Motor neuron (in vitro differentiated cells): ENCODE results near the gene PTPRU. TPM values are rescaled to one million over a fixed set of nuclear protein-coding genes. Genes with fewer than 3 reads are reported as not detected.
A peak's percentile ranks its signal among the peaks of the same experiment; 100 is the strongest.

Experiments
- ATAC-seq, 8 experiments: fragments of 200-7000 bp; cut with Tn5 transposase; replicated peaks in 6 of 8; 2 replicates each; pipeline ENCODE4 v1.8.0; 2021; ENCODE audit warnings: mild to moderate bottlenecking in 8 of 8, moderate library complexity in 8 of 8
- H3K27ac ChIP-seq, 2 donors: fragments of 250-450 bp; sonication (Bioruptor Pico); 2 replicates each; pipeline ENCODE4 v1.9.0; 2021; ENCODE audit warnings: antibody characterized with exemption in 2 of 2, mild to moderate bottlenecking in 2 of 2, moderate library complexity in 1 of 2
- H3K4me1 ChIP-seq, 2 donors: fragments of 250-450 bp; sonication (Bioruptor Pico); replicated peaks in 1 of 2; 2 replicates each; pipeline ENCODE4 v1.6.1; 2021; ENCODE audit warnings: antibody characterized with exemption in 2 of 2, mild to moderate bottlenecking in 2 of 2, moderate library complexity in 1 of 2
- H3K4me3 ChIP-seq, 5 donors: fragments of 250-450 bp; sonication (Bioruptor Pico); 2 replicates each; pipeline ENCODE4 v1.9.0; 2021; ENCODE audit warnings: antibody characterized with exemption in 5 of 5, mild to moderate bottlenecking in 5 of 5, moderate library complexity in 4 of 5
- WGBS, 10 experiments: fragments of 450-650 bp; shearing (Covaris generic); methylation state at CpG; one replicate each; pipeline ENCODE4 v1.0.0; 2022; 5-methylcytosine and 5-hydroxymethylcytosine counted together
- in situ Hi-C, 9 experiments: fragments of 400-800 bp; cut with MboI; loops; one replicate each; pipeline ENCODE4 v1.15.0; 2021; ENCODE audit warnings: low sequenced_read_pairs in 9 of 9, low pct_unique_long_range_greater_than_20kb in 2 of 9; ENCODE audit not compliant: unreplicated experiment in 9 of 9
- total RNA-seq, 8 experiments: library from RNA; unstranded; fragments of 300-600 nt; gene quantifications; 2 replicates each; pipeline versions ENCODE4 v1.2.3 to v1.2.4, GENCODE V29; 2022

PTPRU gene
- total RNA-seq, 8 experiments from 2014 or later = 1.2 to 44.8 (median 15.2) TPM

GRCh38 chr1:29318724-29319123, 82.4 kb downstream of the PTPRU start:
- WGBS, 10 experiments = 94 to 97% methylated on average over 3 to 6 of the region's 10 CpGs; no CpG with 5 or more reads in 8 of the 10 experiments
- Histone ChIP-seq H3K27ac (no peak overlapping the region), H3K4me3 (no peak overlapping the region), H3K4me1 (no peaks in the 10 kb centered on the region)
- in situ Hi-C loops = no loop called here
- no peak for ATAC-seq

DNA sequence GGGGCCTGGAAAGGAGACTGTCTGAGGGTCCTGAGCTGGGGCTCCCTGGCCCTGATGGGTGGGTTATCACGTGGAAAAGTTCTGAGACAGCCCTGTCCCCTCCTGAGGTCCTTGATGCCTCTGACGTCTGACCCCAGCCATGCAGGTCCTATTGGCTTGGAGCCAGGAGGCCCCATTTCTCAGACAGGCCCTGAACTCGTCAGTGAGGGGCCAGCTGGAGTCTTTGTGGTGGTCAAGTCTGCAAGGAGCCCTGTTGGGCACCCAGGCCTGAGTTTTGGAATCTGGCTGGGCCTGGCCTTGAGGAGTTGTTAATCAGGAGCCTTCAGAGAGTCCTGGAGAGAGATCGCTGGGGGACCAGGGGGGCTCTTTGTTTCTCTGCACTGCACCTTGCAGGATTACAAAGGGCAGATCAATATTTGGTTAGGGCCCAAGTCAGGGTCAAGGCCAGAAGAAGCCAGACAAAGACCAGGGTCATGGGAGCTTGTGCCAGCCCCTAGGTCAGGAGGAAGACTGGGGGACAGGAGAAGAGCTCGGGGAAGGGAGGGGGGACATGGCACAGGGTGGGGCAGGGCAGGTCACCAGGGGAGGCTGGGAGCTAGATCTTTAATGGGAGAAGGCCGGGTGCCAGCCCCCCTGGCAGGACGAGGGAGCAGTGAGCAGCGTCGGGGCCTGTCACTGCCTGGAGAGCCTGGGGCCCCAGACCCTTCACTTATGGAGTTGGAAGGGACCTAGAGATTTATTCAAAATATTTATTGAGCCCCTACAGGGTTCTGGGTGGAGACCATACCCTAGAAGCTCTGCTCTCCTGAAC, 83.2 kb downstream of the PTPRU start:
- no peaks in the 10 kb centered on the region for H3K4me1 ChIP-seq
- no peak for ATAC-seq
- no peak overlapping the region for H3K4me3 ChIP-seq
- no peak overlapping the region for H3K27ac ChIP-seq
- 52 to 100% (median 83%) methylated on average over 1 to 5 of the region's 9 CpGs; no CpG with 5 or more reads in 6 of the 10 experiments for WGBS, 10 experiments
- in situ Hi-C loops = no loop called here

- in situ Hi-C loops = no loop called here
- Histone ChIP-seq H3K27ac (no peak overlapping the region), H3K4me1 (no peaks in the 10 kb centered on the region), H3K4me3 (no peak overlapping the region)
- ATAC-seq = no peak
- WGBS, 10 experiments = 80 to 97% (median 94%) methylated on average over 1 to 16 of the region's 21 CpGs; no CpG with 5 or more reads in 4 of the 10 experiments
Observed at GRCh38 chr1:29320156-29320940, 84.0 kb downstream of the PTPRU start.

GRCh38 chr1:29321176-29321575, 84.9 kb downstream of the PTPRU start:
- WGBS, 10 experiments = 0 to 100% (median 83%) methylated on average over 1 to 2 of the region's 2 CpGs; no CpG with 5 or more reads in 3 of the 10 experiments
- H3K27ac ChIP-seq = no peak overlapping the region
- ATAC-seq = no peak
- no peaks in the 10 kb centered on the region for H3K4me1 ChIP-seq
- no peak overlapping the region for H3K4me3 ChIP-seq
- in situ Hi-C loops = no loop called here

- no peak for ATAC-seq
- no peaks in the 10 kb centered on the region for H3K4me1 ChIP-seq
- no peak overlapping the region for H3K27ac ChIP-seq
Observed at GRCh38 chr1:29322147-29322694, 85.9 kb downstream of the PTPRU start.

DNA sequence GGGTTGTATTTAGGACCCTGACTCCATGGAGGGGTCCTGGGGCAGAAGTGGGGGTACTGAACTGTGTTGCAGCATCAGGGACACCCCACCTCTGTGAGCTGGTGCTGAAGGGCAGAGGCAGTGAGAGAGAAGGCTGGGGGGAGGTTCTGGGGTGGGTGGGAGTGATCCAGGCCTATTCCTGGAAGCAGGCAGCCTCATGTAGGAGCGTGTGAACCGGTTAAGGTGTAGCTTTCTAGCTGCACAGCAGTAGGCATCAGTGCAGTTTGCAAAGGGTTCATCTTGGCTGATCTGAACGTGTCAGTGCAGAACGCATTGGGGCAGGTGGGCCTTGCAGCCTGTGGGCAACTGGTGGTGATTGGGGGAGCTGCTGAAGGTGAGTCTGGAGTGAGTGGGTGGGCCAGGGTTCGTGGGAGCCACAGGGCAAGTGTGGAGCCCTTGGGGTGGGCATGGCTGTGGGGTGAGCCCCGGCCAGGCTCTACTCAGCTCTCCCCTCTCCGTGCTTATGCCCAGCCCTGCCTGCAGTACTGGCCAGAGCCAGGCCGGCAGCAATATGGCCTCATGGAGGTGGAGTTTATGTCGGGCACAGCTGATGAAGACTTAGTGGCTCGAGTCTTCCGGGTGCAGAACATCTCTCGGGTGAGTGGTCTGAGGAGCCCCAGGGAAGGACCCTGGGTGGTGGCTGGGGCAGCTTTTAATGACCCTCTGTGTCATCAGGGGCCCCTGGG, 86.7 kb downstream of the PTPRU start:
- Histone ChIP-seq H3K4me3 (no peak overlapping the region), H3K27ac (no peak overlapping the region), H3K4me1 (peaks cover 0 to 2% of the 10 kb centered on the region in 2 donors)
- WGBS, 10 experiments = 40 to 93% (median 70%) methylated on average over 1 to 9 of the region's 12 CpGs; no CpG with 5 or more reads in 6 of the 10 experiments
- ATAC-seq = no peak
- in situ Hi-C loops = no loop called here

More at GRCh38 chr1:29322147-29322694, 85.9 kb downstream of the PTPRU start:
- in situ Hi-C loops = no loop called here
- H3K4me3 ChIP-seq = no peak overlapping the region
- WGBS, 10 experiments = 20 to 100% (median 93%) methylated on average over 1 to 7 of the region's 8 CpGs; no CpG with 5 or more reads in 3 of the 10 experiments

DNA sequence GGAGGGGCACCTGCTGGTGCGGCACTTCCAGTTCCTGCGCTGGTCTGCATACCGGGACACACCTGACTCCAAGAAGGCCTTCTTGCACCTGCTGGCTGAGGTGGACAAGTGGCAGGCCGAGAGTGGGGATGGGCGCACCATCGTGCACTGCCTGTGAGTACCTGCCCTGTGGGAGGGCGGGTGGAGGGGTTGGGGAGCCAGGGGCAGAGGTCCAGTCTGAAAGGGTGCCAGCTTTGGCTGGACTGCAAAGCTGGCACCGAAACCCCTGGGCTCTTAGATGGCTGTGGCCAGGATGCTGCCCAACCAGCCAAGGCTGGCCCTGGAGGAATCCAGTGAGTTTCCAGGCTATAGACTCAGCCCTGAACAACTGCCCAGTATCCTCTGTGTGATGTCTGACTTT, 87.3 kb downstream of the PTPRU start:
- Histone ChIP-seq H3K4me3 (no peak overlapping the region), H3K4me1 (peaks cover 4 to 8% of the 10 kb centered on the region in 2 donors), H3K27ac (no peak overlapping the region)
- in situ Hi-C loops = no loop called here
- no peak for ATAC-seq
- 95 to 100% methylated on average over 1 to 4 of the region's 8 CpGs; no CpG with 5 or more reads in 8 of the 10 experiments for WGBS, 10 experiments

GRCh38 chr1:29324202-29324601, 87.9 kb downstream of the PTPRU start:
- no peak for ATAC-seq
- in situ Hi-C loops = no loop called here
- WGBS, 10 experiments = 20 to 100% (median 86%) methylated on average over 1 to 7 of the region's 10 CpGs; no CpG with 5 or more reads in 2 of the 10 experiments
- Histone ChIP-seq H3K27ac (no peak overlapping the region), H3K4me1 (peaks cover 8 to 13% of the 10 kb centered on the region in 2 donors), H3K4me3 (no peak overlapping the region)

GRCh38 chr1:29324771-29325351, 88.5 kb downstream of the PTPRU start:
- H3K27ac ChIP-seq = no peak overlapping the region
- ATAC-seq = peak in 7 of 8 experiments; percentile 17 to 78 (median 60)
- 20 to 100% (median 54%) methylated on average over 2 to 11 of the region's 19 CpGs; no CpG with 5 or more reads in 6 of the 10 experiments for WGBS, 10 experiments
- H3K4me1 ChIP-seq = peaks cover 8 to 17% of the 10 kb centered on the region in 2 donors
- in situ Hi-C loops = no loop called here
- no peak overlapping the region for H3K4me3 ChIP-seq

- H3K4me3 ChIP-seq = no peak overlapping the region
- H3K4me1 ChIP-seq = peaks cover 8 to 17% of the 10 kb centered on the region in 2 donors
- H3K27ac ChIP-seq = no peak overlapping the region
- in situ Hi-C loops = no loop called here
- 80 to 90% (median 85%) methylated on average over 1 to 2 of the region's 4 CpGs; no CpG with 5 or more reads in 6 of the 10 experiments for WGBS, 10 experiments
- no peak for ATAC-seq
Observed at GRCh38 chr1:29325675-29326074, 89.4 kb downstream of the PTPRU start.

GRCh38 chr1:29326123-29326522, 89.8 kb downstream of the PTPRU start:
- 83 to 90% methylated on average over 1 to 2 of the region's 2 CpGs; no CpG with 5 or more reads in 8 of the 10 experiments for WGBS, 10 experiments
- in situ Hi-C loops = no loop called here
- no peak for ATAC-seq
- no peak overlapping the region for H3K4me3 ChIP-seq
- H3K27ac ChIP-seq = no peak overlapping the region
- peaks cover 8 to 17% of the 10 kb centered on the region in 2 donors for H3K4me1 ChIP-seq

DNA sequence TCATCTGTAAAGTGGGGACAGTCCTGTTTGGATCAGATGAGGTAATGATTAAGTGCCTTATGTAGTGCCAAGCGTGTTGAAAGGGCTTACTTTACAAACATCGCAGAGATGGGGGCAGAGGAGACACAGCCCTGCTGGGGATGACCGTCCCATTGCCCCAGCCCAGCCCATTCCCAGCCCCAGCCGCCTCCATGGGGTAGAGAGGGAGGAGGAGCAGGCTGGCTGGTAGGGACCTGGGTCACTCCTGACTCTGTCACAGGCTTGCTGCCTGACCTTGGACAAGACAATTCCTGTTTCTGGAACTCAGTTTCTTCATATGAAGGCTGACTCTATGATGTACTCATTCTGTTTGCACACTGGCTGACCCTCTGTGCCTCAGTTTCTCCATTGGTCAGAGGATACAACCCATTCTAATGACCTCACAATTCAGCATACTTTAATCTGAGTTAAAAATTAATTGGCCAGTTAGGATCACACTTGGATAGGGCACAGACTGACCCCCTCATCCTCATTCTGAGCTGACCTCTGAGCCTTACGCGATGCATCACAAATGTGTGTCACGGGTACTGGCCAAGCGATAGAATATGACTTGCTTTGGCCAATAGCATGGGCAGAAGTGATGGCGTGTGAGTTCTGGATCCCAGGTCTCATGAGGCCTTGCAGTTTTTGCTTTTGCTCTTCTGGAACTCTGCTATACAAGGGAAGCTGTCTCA, 91.1 kb downstream of the PTPRU start:
- in situ Hi-C loops = no loop called here
- Histone ChIP-seq H3K4me1 (peaks cover 8 to 17% of the 10 kb centered on the region in 2 donors), H3K27ac (no peak overlapping the region), H3K4me3 (no peak overlapping the region)
- WGBS, 10 experiments = 40 to 100% (median 93%) methylated on average over 1 to 8 of the region's 9 CpGs; no CpG with 5 or more reads in 3 of the 10 experiments
- no peak for ATAC-seq
